HS-5 (cell line): Measurements from ENCODE around the gene NUP58.
A peak's percentile ranks its signal among the peaks of the same experiment; 100 is the strongest.
"Not testable (repeated sequence)": the region's sequence is repeated elsewhere in the genome, so short reads cannot be mapped to it uniquely, and the experiment has no call there.

Source experiments
- DNase-seq: peaks from one replicate; pipeline ENCODE4 v3.0.0-alpha.2; 2012; ENCODE audit warnings: low read depth

The NUP58 gene

DNA sequence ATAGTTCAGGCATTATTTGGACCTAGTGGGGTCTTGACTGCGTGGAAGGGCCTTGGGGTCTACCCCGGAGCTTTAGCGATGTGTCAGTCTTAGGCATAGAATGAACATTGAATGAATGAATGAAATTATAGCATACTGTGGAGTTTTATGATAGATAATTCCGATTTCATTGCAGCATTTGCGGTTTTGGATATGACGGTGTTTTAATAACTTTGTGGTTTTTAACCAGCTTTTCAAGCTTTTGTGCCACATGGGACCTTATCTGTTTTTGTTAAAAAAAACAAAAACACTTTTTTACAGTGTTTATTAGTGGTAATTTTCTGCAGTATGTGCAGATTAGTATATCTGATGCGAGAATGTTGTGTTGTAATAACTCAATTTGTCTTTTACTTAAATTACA lies 696 bp downstream of the NUP58 start:
- no peak for DNase-seq

DNA sequence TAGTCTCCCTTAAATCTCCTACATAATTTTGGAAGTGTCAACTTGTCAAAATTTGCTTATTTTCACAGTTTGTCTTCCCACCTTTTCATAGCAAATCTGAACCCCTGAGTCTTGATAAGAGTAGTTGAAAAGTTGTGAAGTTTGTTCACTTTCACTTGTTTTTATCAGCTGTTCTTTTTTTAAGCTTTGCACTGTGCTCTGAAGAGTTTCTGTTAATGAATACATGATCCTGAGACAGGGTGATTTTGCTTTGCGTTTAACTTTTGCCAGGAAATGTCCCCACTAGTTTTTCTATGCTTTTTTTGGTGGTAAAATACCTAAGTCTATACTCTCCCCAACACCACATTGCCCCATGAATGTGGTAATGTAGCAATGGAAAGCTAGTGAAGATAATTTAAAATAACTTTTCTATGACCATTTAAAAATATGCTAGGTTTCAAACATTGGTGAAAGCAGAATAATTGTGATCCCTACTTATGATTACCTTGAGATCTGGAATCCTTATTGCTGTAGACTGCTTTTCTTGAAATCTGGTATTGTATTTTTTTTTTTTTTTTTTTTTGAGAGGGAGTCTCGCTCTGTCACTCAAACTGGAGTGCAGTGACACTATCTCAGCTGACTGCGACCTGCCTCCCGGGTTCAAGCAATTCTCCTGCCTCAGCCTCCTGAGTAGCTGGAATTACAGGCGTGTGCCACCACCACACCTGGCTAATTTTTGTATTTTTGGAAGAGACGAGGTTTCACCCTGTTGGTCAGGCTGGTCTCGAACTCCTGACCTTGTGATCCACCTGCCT lies 5.4 kb downstream of the NUP58 start:
- DNase-seq, result no peak

DNA sequence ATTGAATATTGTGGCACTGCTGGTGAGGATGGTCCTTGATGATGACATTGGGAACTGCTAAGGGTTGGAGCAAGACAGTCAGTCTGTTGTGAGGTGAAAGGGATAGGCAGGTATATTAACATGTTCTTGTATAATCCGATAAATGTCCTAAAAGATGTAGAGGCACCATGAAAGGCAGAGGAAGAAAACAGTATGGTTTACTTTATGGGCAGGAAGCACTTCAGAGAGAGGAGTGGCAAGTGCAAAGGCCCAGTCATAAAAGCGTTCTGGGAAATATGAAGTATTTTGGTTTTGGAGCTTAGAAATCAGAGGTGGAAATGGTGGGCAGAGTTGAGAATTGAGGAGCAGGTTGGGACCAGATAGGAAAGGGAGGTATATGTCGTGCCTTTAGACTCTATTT lies 9.5 kb downstream of the NUP58 start:
- no peak for DNase-seq

DNA sequence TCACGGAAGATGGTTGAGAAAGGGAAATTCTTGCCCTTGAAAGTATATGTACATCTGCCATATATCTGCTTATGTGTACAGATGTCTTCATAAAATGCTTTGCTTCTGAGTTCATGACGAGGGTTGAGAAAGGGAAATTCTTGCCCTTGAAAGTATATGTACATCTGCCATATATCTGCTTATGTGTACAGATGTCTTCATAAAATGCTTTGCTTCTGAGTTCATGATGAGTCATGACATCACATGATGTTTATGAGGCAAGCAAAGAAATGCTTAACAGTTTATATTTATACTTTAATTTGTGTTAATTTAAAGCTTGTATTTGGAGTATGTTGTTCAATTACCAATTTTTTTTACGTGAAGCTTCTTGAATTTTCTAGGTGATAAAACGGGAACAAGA lies 17.5 kb downstream of the NUP58 start:
- peak; percentile 34 for DNase-seq

DNA sequence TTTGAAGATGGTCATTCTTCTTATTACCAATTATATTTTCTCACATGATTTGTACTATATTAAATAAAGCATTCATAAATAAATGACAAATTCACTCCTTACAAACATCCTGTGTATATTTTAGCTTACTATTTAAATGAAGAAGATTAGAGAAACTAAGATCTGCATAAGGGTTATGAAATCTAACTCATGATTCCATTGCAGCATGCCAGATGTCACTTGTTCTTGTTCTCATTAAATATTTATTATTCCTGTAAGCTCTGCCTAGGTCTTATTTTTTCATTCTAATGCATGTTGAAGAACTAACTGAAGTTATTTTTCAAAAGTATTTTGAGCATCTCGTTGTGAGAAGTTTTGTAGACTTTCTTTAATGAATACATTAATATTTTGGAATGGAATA lies 18.3 kb downstream of the NUP58 start:
- DNase-seq, result no peak

DNA sequence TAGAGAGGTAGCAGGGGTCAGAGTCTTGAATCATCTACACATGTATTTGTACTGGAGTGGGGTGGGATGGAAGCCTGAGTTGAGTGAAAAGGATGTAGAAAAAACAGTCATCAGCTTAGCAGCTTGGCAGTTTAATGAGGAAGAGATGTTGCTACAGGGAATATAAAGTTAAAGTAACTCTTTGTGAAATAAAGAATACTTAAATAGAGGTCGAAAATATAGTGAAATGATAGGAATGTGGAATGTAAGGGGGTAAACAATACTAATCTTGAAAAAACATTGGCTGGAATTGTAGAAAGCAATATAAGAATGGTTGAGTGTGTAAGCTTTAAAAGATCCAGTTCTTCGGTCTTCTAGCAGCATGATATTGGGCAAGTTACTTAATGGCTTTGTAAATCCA lies 22.7 kb downstream of the NUP58 start:
- no peak for DNase-seq

DNA sequence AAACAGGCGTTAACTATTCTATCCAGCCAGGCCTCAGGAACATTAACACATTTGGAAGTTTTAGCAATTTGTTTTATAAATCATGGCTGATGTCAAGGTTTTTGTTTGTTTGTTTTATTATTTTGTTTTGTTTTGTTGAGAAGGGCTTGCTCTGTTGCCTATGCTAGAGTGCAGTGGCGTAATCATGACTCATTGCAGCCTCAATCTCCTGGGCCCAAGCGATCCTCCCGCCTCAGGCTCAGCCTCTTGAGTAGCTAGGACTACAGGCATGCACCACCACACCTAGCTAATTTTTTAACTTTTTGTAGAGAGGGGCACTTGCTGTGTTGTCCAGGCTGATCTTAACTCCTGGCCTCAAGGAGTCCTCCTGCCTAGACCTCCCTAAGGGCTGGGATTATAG lies 28.3 kb downstream of the NUP58 start:
- DNase-seq, result no peak

DNA sequence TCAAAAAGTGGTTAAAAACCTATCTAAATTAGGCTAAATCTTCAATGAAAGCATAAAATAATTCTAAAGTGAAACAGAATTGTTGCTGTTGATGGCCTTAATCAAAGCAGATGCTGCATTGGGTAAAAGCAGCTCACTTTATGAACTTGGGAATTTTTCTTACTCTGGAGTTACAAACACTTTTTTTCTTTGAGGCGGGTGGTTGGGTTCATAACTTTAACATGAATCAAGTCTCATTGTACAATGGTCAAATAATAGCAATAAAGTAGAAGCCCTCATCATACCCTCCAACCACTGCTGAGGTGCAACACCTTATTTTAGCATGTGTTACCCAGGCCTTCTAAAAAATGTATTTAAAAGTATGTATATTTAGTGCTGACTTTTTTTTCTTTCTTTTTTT lies 29.1 kb downstream of the NUP58 start:
- no peak for DNase-seq

DNA sequence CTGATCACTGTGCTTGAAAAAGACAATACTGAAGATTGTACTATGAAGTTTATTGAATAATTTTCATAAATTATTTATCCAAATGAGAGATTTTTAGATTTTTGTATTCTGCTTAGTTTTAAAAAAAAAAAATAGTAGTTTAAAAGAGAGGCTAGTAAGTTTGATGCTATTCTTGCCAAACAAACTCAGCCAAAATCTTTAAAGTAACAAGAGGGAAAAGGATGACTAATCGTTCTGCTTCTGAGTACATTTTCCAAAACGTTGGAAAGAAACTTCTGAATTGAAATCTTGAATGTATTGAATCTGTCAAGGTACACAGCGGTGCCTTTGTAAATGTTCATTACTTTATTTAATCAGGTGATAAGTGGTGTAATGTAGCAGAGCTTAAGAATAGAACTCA lies 34.4 kb downstream of the NUP58 start:
- DNase-seq, result no peak

DNA sequence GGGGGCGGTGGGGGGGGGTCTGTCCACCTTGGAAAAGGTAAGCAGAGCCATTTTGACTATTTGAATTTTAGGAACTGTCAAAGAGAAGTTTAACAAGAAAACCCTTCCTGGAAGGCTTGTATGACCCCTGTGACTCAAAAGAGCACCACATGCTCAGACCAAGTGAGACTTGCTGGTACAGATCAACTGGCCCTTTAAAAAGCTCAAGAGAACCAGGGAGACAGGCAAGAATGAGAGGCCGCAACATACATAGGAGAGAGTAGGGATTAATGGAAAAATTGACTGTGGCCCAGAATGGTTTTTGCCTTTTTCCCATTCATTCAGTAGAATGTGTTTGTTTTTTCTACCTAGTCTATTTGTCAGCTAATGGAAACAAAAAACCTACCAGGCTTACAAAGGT lies 44.2 kb downstream of the NUP58 start:
- DNase-seq, result no peak

DNA sequence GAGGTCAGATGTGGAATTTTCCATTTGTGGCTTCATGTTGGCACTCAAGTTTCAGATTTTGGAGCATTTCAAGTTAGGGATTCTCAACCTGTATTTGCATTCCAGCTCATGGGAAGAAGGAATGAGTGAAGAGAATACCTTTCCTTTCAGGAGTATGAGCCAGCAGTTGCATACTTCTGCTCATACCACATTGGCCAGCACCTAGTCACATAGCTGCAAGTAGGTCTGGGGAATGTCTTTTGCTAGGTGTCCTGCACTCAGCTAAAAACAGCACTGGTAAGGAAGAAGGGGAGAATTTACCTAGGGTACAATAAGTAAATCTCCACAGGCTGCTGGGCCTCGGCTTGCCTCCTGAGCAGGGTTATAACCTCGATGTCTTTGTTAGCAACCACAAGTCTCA lies 45.7 kb downstream of the NUP58 start:
- DNase-seq, result no peak

DNA sequence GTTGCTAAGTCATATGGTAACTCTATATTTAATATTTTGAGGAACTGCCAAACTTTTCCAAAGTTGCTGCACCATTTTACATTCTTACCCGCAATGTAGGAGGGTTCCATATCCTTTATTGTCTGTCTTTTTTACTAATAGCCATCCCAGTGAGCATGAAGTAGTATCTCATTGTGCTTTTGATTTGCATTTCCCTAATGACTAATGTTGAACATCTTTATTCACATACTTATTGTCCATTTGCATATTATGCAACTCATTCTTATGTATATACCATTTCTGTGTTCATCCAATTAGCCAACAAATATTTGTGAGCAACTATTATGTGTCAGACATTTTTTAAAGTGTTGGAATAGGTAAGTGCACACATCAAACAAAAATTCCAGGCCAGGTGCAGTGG lies 50.0 kb downstream of the NUP58 start:
- no peak for DNase-seq

DNA sequence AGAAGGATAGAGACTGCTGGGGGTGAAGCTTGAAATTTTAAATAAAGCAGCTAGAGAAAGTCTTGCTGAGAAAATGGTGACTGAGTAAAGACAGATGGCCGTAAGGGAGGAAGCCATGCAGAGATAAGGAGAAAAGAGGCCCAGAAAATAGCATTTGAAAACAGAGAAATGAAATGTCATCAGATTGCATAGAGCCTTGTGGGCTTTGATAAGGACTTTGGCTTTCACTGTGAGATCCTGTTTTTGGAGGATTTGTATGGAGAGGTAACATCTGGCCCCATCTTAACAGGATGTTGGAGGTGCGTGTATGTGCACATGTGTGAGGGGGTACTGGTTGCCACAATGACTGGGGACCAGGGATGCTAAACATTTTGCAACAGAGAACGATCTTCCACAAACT lies 50.8 kb downstream of the NUP58 start:
- DNase-seq, result no peak

DNA sequence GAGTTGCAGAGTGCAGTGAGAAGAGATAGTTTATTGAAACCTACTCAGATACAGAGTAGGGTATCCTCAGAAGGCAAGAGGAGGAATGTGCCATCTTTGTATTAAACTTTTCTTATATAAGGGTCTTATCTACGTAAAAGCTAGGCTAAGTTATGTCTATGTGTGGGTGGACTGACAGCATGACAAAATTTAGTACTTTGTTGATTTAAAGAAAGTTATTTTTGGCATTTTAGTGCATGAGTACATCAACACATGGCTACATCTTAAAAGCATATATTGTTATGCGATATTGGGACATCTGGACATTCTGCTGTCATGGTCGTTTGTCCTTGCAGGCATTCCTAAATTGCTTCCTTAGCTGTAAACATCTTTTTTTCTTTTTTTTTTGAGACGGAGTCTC lies 51.4 kb downstream of the NUP58 start:
- DNase-seq, result no peak

DNA sequence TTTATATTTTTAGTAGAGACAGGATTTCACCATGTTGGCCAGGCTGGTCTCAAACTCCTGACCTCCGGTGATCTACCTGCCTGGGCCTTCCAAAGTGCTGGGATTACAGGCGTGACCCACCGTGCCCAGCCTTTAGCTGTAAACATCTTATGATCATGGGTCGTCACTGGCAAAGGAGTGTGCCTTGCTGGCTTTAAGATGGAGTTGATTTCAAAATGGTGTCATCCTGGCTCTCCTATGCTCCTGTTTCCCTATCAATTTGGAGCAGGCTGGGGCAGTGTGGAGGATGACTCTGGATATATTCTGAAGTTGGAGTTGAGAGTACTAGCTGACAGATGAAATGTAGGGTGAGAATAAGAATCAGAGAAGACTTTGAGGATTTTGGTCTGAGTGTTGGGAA lies 51.9 kb downstream of the NUP58 start:
- no peak for DNase-seq

DNA sequence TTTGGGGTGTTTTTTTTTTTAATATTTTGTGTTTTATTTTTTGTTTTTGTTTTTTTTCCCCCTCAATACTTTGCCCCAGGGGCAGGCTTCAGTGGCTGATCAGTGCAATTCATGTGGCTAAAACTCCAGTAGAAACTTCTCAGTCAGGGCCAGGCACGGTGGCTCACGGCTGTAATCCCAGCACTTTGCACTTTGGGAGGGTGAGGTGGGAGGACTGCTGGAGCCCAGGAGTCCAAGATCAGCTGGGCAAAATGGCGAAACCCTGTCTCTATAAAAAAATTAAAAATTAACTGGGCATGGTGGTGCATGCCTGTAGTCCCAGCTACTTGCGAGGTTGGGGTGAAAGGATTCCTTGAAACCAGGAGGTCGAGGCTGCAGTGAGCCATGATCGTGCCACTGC lies 53.0 kb downstream of the NUP58 start:
- DNase-seq, result no peak

DNA sequence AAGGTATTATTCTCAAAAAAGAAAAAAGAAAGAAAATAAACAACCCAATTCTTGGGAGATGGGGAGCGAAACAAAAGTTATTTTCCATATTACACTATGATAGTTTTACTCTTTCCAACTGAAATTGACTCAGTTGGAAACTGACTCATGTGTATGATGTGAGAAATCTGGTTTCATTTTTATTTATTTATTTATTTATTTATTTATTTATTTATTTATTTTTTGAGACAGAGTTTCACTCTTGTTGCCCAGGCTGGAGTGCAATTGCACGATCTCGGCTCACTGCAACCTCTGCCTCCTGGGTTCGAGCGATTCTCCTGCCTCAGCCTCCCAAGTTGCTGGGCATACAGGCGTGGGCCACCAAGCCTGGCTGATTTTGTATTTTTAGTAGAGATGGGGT lies 59.0 kb downstream of the NUP58 start:
- DNase-seq, result not testable (repeated sequence)

DNA sequence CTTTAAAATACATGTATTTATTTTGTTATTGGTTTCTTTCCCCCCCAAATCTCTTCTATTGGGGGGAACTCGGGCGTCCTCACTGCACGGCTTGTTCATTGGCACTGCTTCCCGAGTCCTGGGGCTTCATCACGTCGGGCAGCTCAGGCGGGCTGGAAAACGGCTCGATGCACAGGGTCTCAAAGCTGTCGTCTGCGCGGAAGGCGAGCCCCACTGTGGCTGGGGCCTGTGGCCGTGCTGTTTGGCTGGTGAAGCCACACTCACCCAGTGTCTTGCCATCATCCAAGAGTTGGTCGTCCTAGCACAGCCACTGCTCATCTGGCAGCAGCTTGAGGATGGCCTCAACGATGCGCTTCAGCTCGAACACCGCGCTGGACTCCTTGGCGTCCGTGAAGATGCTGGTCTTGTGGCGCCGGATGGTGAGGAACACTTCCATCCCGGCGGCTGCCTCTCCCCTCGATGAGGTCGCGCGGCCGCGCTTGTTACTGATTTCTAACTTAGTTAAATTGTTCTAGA lies 64.4 kb downstream of the NUP58 start:
- no peak for DNase-seq

DNA sequence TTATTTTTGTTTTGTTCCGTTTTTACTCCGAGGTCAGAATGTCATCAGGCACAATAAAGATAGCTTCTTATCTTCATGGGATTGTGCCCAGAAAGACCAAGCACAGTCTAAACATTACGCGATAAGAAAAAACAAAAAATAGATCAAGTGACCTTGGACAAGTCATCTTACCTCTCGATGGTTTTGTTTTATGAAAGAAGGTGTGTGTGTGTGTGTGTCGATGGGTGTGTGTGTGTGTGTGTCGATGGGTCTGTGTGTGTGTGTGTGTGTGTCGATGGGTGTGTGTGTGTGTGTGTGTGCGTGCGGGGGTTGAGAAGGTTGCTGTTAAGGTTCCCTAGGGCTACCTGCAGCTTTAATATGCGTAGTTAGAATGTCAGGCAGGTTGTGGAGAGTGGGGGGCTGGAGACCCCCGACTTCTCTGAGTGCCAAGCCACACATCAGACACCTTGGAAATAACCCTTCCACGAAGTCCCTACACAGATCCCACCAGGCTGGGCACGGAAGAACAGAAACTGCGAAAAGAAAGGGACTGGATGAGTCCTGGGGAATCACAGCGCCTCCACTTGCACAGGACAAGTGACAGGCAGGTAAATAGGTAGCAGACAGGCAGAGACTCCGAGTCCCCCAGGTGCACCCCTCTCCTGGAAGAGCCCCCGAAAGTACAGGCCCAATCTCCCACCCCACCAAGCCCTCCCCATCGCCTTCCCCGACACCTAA lies 69.9 kb downstream of the NUP58 start:
- DNase-seq, result no peak

DNA sequence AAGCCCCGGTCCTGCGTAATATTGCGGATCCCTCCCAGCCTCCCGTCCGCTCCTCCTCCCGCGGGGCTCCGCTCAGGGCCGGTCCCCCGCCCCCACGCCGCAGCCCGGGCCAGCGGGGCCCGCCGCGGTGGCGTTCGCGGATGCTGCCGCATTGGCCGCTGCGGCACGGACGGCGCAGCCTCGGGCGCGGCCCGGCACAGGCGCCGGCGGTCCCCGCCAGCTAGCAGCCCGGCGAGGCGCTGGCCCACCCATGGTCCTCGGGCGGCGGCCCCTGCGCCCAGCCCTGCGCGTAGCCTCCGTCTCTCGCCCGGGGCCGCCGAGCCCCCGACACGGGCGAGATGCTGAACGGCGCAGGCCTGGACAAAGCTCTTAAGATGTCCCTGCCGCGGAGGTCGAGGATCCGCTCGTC lies 70.5 kb downstream of the NUP58 start, which contains the start of gene ATP8A2:
TSS of gene ATP8A2 (plus strand) at position 100 of the 409 bp plus-strand sequence. CDS start at position 339, 239 bp downstream.
- DNase-seq, result no peak

DNA sequence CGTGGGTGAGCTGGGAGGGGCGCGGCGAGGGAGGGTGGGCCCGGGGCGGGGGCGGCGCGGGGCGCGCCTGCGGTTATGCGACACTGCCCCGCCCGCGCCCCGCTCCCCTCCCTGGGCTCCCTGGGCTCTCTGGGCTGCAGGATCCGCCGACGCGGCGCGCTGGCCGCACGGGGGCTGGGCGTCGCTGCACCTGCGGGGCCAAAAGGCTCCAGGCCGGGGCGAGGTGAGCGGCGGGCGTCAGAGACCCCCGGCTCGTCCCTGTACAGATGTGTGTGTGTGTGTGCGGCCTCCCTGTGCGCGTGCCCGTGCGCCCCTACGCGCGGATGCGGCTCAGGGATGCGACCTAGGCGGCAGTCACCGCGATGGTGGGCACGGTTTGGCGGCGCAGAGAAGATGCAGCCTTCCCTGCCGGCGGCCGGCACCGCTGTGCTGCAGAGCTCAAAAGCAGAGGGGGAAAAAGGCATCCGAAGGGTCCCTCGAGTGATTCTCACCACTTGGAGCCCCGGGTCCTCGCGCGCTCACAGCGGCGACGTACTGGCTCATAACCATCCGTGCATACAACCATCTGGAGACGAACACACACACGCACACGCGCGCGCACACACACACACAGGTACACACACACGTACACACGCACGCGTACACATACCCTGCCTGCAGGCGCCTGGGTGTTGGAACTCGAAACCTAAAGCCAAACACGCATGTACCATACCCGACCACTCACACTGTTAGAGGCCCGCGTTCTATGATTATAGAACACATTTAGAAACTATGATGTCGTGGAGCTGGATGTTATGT lies 71.1 kb downstream of the NUP58 start:
- DNase-seq, result no peak

DNA sequence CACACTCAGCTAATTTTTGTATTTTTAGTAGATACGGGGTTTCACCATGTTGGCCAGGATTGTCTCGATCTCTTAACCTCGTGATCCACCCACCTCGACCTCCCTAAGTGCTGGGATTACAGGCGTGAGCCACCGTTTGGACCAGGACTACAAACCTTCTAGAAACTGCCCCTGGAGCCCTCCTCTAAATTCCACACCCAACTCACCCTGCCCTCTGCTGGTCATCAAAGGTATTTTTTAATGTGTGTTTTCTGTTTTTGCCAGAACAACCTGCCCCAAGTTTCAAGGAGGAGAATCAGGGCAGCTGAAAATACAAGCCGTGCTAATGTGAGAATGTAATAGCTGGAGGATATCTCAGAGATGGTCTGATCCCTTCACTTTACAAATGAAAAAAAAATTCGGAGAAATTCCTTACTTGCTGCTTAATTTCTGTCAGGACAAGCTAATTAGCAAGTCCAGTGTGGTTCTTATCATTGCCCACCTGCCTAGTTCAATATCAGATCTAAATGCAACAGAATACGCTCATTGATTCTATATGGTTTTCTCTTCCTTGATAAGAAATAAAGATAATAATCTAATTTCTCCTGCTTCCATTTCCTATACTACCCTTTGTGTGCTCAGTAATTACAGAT lies 74.4 kb downstream of the NUP58 start:
- peak; percentile 1 for DNase-seq
